Activated T-cell treated with anti-CD3 and anti-CD28 coated beads for 48 hours (primary cell): Measurements from ENCODE around the gene IGSF3.
"Not testable (repeated sequence)": the region's sequence is repeated elsewhere in the genome, so short reads cannot be mapped to it uniquely, and the experiment has no call there.

Experiments used
- DNase-seq: peaks from one replicate; pipeline ENCODE4 v3.0.0-alpha.2; 2020; ENCODE audit warnings: low read depth

The IGSF3 gene

GRCh38 chr1:116574581-116575291, 92.8 kb downstream of the IGSF3 start:
- DNase-seq = peak; percentile 51

GRCh38 chr1:116573431-116574095, 94.0 kb downstream of the IGSF3 start:
- DNase-seq = no peak

GRCh38 chr1:116572771-116573430, 94.6 kb downstream of the IGSF3 start:
- DNase-seq = no peak

- DNase-seq = no peak
Observed at GRCh38 chr1:116572099-116572498, 95.4 kb downstream of the IGSF3 start.

- no peak for DNase-seq
Observed at GRCh38 chr1:116571215-116571919, 96.2 kb downstream of the IGSF3 start.

- peak; percentile 86 for DNase-seq
Observed at GRCh38 chr1:116570358-116571214, 96.9 kb downstream of the IGSF3 start, which contains the start of gene CD58. CD58 (minus strand) TSS chr1:116571026; CDS start chr1:116570972, 54 bp downstream.

- peak; percentile 34 for DNase-seq
Observed at GRCh38 chr1:116569776-116570357, 97.7 kb downstream of the IGSF3 start.

GRCh38 chr1:116569381-116569670, 98.2 kb downstream of the IGSF3 start:
- DNase-seq = no peak

- no peak for DNase-seq
Observed at GRCh38 chr1:116568662-116569380, 98.7 kb downstream of the IGSF3 start.

GRCh38 chr1:116567790-116568661, 99.5 kb downstream of the IGSF3 start:
- no peak for DNase-seq

GRCh38 chr1:116565222-116565621, 102.3 kb downstream of the IGSF3 start:
- DNase-seq = no peak

- no peak for DNase-seq
Observed at GRCh38 chr1:116564426-116564825, 103.1 kb downstream of the IGSF3 start.

- DNase-seq = not testable (repeated sequence)
Observed at GRCh38 chr1:116562465-116562864, 105.1 kb downstream of the IGSF3 start.

- no peak for DNase-seq
Observed at GRCh38 chr1:116561563-116561962, 106.0 kb downstream of the IGSF3 start.

GRCh38 chr1:116560704-116561490, 106.6 kb downstream of the IGSF3 start:
- DNase-seq = no peak

GRCh38 chr1:116559304-116559761, 108.2 kb downstream of the IGSF3 start:
- DNase-seq = no peak

GRCh38 chr1:116558571-116558970, 109.0 kb downstream of the IGSF3 start:
- no peak for DNase-seq

GRCh38 chr1:116558140-116558549, 109.4 kb downstream of the IGSF3 start:
- DNase-seq = no peak
